AG20443 (cell line): ENCODE results near the gene PRSS1.
"Not testable (repeated sequence)": the region's sequence is repeated elsewhere in the genome, so short reads cannot be mapped to it uniquely, and the experiment has no call there.

Experiments used
- DNase-seq: peaks from one replicate; pipeline ENCODE4 v3.0.0; 2012; ENCODE audit warnings: low spot score, mixed read lengths

Gene PRSS1

GRCh38 chr7:142773937-142774744 lies 24.9 kb downstream of the PRSS1 start:
- no peak for DNase-seq

- no peak for DNase-seq
These were observed 25.6 kb downstream of the PRSS1 start for GRCh38 chr7:142774826-142775225.

- not testable (repeated sequence) for DNase-seq
These were observed 26.3 kb downstream of the PRSS1 start for GRCh38 chr7:142775351-142776115.

- DNase-seq = no peak
These were observed 27.1 kb downstream of the PRSS1 start for GRCh38 chr7:142776206-142776844.

- DNase-seq = not testable (repeated sequence)
These were observed 27.6 kb downstream of the PRSS1 start for GRCh38 chr7:142776845-142777225.

GRCh38 chr7:142777318-142777717 lies 28.0 kb downstream of the PRSS1 start:
- no peak for DNase-seq

- DNase-seq = peak; percentile 91
These were observed 33.9 kb downstream of the PRSS1 start for GRCh38 chr7:142782922-142783900.

- no peak for DNase-seq
These were observed 34.8 kb downstream of the PRSS1 start for GRCh38 chr7:142784096-142784495.

GRCh38 chr7:142784716-142785115 lies 35.4 kb downstream of the PRSS1 start:
- no peak for DNase-seq

- no peak for DNase-seq
These were observed 36.6 kb downstream of the PRSS1 start for GRCh38 chr7:142785841-142786250.

GRCh38 chr7:142787034-142787768 lies 37.9 kb downstream of the PRSS1 start:
- no peak for DNase-seq

GRCh38 chr7:142787783-142788182 lies 38.5 kb downstream of the PRSS1 start:
- DNase-seq = no peak

GRCh38 chr7:142788303-142789289 lies 39.3 kb downstream of the PRSS1 start:
- no peak for DNase-seq

- DNase-seq = no peak
These were observed 40.2 kb downstream of the PRSS1 start for GRCh38 chr7:142789441-142789840.

GRCh38 chr7:142790056-142790455 lies 40.8 kb downstream of the PRSS1 start:
- no peak for DNase-seq

GRCh38 chr7:142790555-142790954 lies 41.3 kb downstream of the PRSS1 start:
- DNase-seq = no peak

- no peak for DNase-seq
These were observed 42.2 kb downstream of the PRSS1 start for GRCh38 chr7:142791502-142791901.

GRCh38 chr7:142792129-142792528 lies 42.9 kb downstream of the PRSS1 start:
- no peak for DNase-seq

GRCh38 chr7:142792593-142792992 lies 43.3 kb downstream of the PRSS1 start:
- DNase-seq = no peak

GRCh38 chr7:142793156-142793555 lies 43.9 kb downstream of the PRSS1 start:
- DNase-seq = no peak
